ENCODE measurements around the gene AMPD2. TPM values are rescaled to one million over a fixed set of nuclear protein-coding genes. Genes with fewer than 3 reads are reported as not detected.
"Not testable (repeated sequence)": the region's sequence is repeated elsewhere in the genome, so short reads cannot be mapped to it uniquely, and the experiment has no call there.

AMPD2 gene
- total and polyA plus RNA-seq, 2 of the 8 experiments (the other 6 are each of a cell fraction or from before 2014, with no cell fraction given): 37.2 to 67.7 TPM

- H2BK12ac ChIP-seq (ENCODE audit: low read depth, low read length); H2BK15ac ChIP-seq (ENCODE audit: low read length); POLR2A ChIA-PET (ENCODE audit: partially characterized antibody); H3K4me3 ChIP-seq (ENCODE audit: extremely low read depth in 1 of 4, insufficient read depth in 2 of 4, low read depth in 3 of 4, low read length in 4 of 4); H3K79me2 ChIP-seq (ENCODE audit: control insufficient read depth in 1 of 2, insufficient read depth in 2 of 2, low read length in 2 of 2); H3K36me3 ChIP-seq (ENCODE audit: control insufficient read depth in 2 of 4, insufficient read depth in 4 of 4, low read length in 3 of 4); H4K20me1 ChIP-seq (replicated peaks in 1 of 2; ENCODE audit: control insufficient read depth in 1 of 2, insufficient read depth in 2 of 2, low read length in 2 of 2); H3K4me1 ChIP-seq (replicated peaks in 1 of 4; ENCODE audit: control insufficient read depth in 3 of 4, insufficient read depth in 4 of 4, low read length in 3 of 4); H3K9ac ChIP-seq (replicated peaks in 1 of 4; ENCODE audit: extremely low read depth in 1 of 4, low read depth in 3 of 4, low read length in 3 of 4); H3K4ac ChIP-seq (replicated peaks; ENCODE audit: insufficient read length, low read depth, low read length); FAIRE-seq; H2BK120ac ChIP-seq (replicated peaks; ENCODE audit: low read depth, low read length); H3K23me2 ChIP-seq (ENCODE audit: low read depth, low read length); H2AFZ ChIP-seq (ENCODE audit: low read length); H4K91ac ChIP-seq (replicated peaks; ENCODE audit: insufficient read length, low read length); H2BK20ac ChIP-seq (ENCODE audit: low read length); H3K18ac ChIP-seq (ENCODE audit: extremely low read depth, low read length); H3K4me2 ChIP-seq (ENCODE audit: insufficient read depth in 1 of 2, low read depth in 2 of 2, low read length in 2 of 2); DNase-seq (ENCODE audit: low read depth in 1 of 2, low spot score in 2 of 2); H4K5ac ChIP-seq (ENCODE audit: insufficient read length, low read depth, low read length); H3K27ac ChIP-seq (ENCODE audit: low read depth, low read length); H2AK5ac ChIP-seq (ENCODE audit: low read depth, low read length); H3K9me3 ChIP-seq (ENCODE audit: insufficient read depth in 2 of 2, low read depth in 1 of 2, low read length in 1 of 2); H3K14ac ChIP-seq (ENCODE audit: insufficient read length); H3K27me3 ChIP-seq (replicated peaks in 1 of 4; ENCODE audit: control insufficient read depth in 3 of 4, extremely low read depth in 1 of 4, insufficient read depth in 3 of 4, low read length in 3 of 4); H3K23ac ChIP-seq (ENCODE audit: insufficient read length); H4K8ac ChIP-seq (ENCODE audit: extremely low read depth, insufficient read depth, low read length); H3K56ac ChIP-seq (replicated peaks; ENCODE audit: insufficient read length, low read depth, low read length); H2BK5ac ChIP-seq (ENCODE audit: low read depth, low read length); H3K79me1 ChIP-seq (ENCODE audit: low read depth, low read length): not testable (repeated sequence)
- WGBS, 2 experiments (ENCODE audit: extremely low coverage in 1 of 2, insufficient coverage in 1 of 2, insufficient read length in 1 of 2, insufficient replicate concordance in 2 of 2, low coverage in 1 of 2, low lambda C conversion rate in 2 of 2, missing lambda C conversion rate in 1 of 2): 86% methylated on average over 2 of the region's 2 CpGs; no CpG with 5 or more reads in 1 of the 2 experiments
- CTCF ChIA-PET (ENCODE audit: partially characterized antibody): interaction anchor here (2.0 kb wide), 1 partner anchor 34 kb away, joined by 9 read pairs; no protein-coding TSS in a partner anchor
Observed at GRCh38 chr1:109673861-109674260, 54.2 kb downstream of the AMPD2 start.

- CTCF ChIA-PET (ENCODE audit: partially characterized antibody): interaction anchor here (0.7 to 0.8 kb wide), 2 partner anchors 11 to 47 kb away, joined by 3 read pairs; partner anchors contain the start of gene GSTM1
- WGBS, 2 experiments (ENCODE audit: extremely low coverage in 1 of 2, insufficient coverage in 1 of 2, insufficient read length in 1 of 2, insufficient replicate concordance in 2 of 2, low coverage in 1 of 2, low lambda C conversion rate in 2 of 2, missing lambda C conversion rate in 1 of 2): 88% methylated on average over 3 of the region's 3 CpGs; no CpG with 5 or more reads in 1 of the 2 experiments
Observed at GRCh38 chr1:109676683-109677381, 57.2 kb downstream of the AMPD2 start.

More at GRCh38 chr1:109676683-109677381, 57.2 kb downstream of the AMPD2 start:
- H4K20me1 ChIP-seq (replicated peaks in 1 of 2; ENCODE audit: control insufficient read depth in 1 of 2, insufficient read depth in 2 of 2, low read length in 2 of 2); H3K4ac ChIP-seq (replicated peaks; ENCODE audit: insufficient read length, low read depth, low read length); H3K4me1 ChIP-seq (replicated peaks in 1 of 4; ENCODE audit: control insufficient read depth in 3 of 4, insufficient read depth in 4 of 4, low read length in 3 of 4); H2BK12ac ChIP-seq (ENCODE audit: low read depth, low read length); H2AFZ ChIP-seq (ENCODE audit: low read length); H3K4me2 ChIP-seq (ENCODE audit: insufficient read depth in 1 of 2, low read depth in 2 of 2, low read length in 2 of 2); H3K56ac ChIP-seq (replicated peaks; ENCODE audit: insufficient read length, low read depth, low read length); H3K18ac ChIP-seq (ENCODE audit: extremely low read depth, low read length); H3K79me1 ChIP-seq (ENCODE audit: low read depth, low read length); H4K8ac ChIP-seq (ENCODE audit: extremely low read depth, insufficient read depth, low read length); H3K9ac ChIP-seq (replicated peaks in 1 of 4; ENCODE audit: extremely low read depth in 1 of 4, low read depth in 3 of 4, low read length in 3 of 4); H2AK5ac ChIP-seq (ENCODE audit: low read depth, low read length); FAIRE-seq; H2BK20ac ChIP-seq (ENCODE audit: low read length); H3K27me3 ChIP-seq (replicated peaks in 1 of 4; ENCODE audit: control insufficient read depth in 3 of 4, extremely low read depth in 1 of 4, insufficient read depth in 3 of 4, low read length in 3 of 4); H3K36me3 ChIP-seq (ENCODE audit: control insufficient read depth in 2 of 4, insufficient read depth in 4 of 4, low read length in 3 of 4); H2BK15ac ChIP-seq (ENCODE audit: low read length); H3K9me3 ChIP-seq (ENCODE audit: insufficient read depth in 2 of 2, low read depth in 1 of 2, low read length in 1 of 2); DNase-seq (ENCODE audit: low read depth in 1 of 2, low spot score in 2 of 2); H3K23ac ChIP-seq (ENCODE audit: insufficient read length); H2BK120ac ChIP-seq (replicated peaks; ENCODE audit: low read depth, low read length); H3K23me2 ChIP-seq (ENCODE audit: low read depth, low read length); H3K4me3 ChIP-seq (ENCODE audit: extremely low read depth in 1 of 4, insufficient read depth in 2 of 4, low read depth in 3 of 4, low read length in 4 of 4); H4K5ac ChIP-seq (ENCODE audit: insufficient read length, low read depth, low read length); H3K27ac ChIP-seq (ENCODE audit: low read depth, low read length); H2BK5ac ChIP-seq (ENCODE audit: low read depth, low read length); H4K91ac ChIP-seq (replicated peaks; ENCODE audit: insufficient read length, low read length); H3K14ac ChIP-seq (ENCODE audit: insufficient read length); H3K79me2 ChIP-seq (ENCODE audit: control insufficient read depth in 1 of 2, insufficient read depth in 2 of 2, low read length in 2 of 2): not testable (repeated sequence)
- POLR2A ChIA-PET (ENCODE audit: partially characterized antibody): interaction anchor here (0.6 kb wide), 1 partner anchor 10 kb away, joined by 3 read pairs; no protein-coding TSS in a partner anchor

All from H1 (cell line).